ENCODE data around the gene ATR. TPM values are rescaled to one million over a fixed set of nuclear protein-coding genes. Genes with fewer than 3 reads are reported as not detected.
A peak's percentile ranks its signal among the peaks of the same experiment; 100 is the strongest.
"Not testable (repeated sequence)": the region's sequence is repeated elsewhere in the genome, so short reads cannot be mapped to it uniquely, and the experiment has no call there.

Gene ATR
- total RNA-seq, 1 experiment from 2014 or later: 15.6 TPM

DNA sequence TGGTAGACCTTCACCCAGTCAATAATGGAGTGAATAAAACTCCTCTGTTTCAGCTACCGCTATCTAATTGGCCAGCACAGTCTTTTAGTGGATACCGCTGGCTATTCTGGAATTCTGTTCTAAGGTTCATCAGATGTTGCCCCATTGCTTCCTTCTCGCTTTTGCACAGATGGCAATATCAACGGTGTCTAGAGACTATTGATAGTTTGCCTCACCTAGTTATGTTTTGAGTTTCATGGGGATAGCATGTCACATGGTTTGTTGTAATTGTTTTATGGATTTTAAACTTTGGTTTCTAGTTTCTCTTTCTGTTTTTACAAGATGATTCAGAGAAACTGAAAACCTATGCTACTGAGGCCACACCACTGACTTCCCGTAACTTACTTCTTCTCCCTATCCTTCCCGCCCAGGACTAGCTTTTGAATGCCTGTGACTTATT is 132.7 kb downstream of the ATR start:
- Histone ChIP-seq H3K4me1 (ENCODE audit: insufficient read depth, low read length) (peaks cover 19% of the 10 kb centered on the region), H3F3A (ENCODE audit: low read length, unreplicated experiment) (no peaks in the 10 kb centered on the region), H3K36me3 (ENCODE audit: low read depth, low read length) (peaks cover 3% of the 10 kb centered on the region; the same call in 1 of the 2 replicates), H3K9me2 (replicated peaks; ENCODE audit: low read length) (no peaks in the 10 kb centered on the region), H3K9me3 (ENCODE audit: low read length) (no peaks in the 10 kb centered on the region), H3K9ac (ENCODE audit: low read length) (peak overlapping the region; percentile 96), H4K20me1 (ENCODE audit: low read length) (no peaks in the 10 kb centered on the region), H3K27ac (ENCODE audit: low read length) (peak overlapping the region; percentile 36), H2AFZ (ENCODE audit: low read length) (no peak overlapping the region), H3K79me2 (ENCODE audit: low read length) (peaks cover 49% of the 10 kb centered on the region), H3K4me2 (ENCODE audit: low read length) (peak overlapping the region; percentile 99), H3K4me3 (ENCODE audit: low read length) (peak overlapping the region; percentile 98), H3K27me3 (ENCODE audit: low read length) (no peaks in the 10 kb centered on the region)
- ATAC-seq: peak; percentile 40
- intact Hi-C loops (cut with micrococcal nuclease): loop anchor here (2.0 to 5.0 kb wide), 3 partner anchors 55 to 131 kb away; partner anchors contain the start of gene ATR
- peak; percentile 53 for DNase-seq
- TF ChIP-seq EZH2 (IDR thresholded peaks at IDR 0.05; ENCODE audit: low read length, unreplicated experiment) (no peak), EZH2phosphoT487 (IDR thresholded peaks at IDR 0.05; ENCODE audit: borderline replicate concordance, low read length) (no peak), CTCF (conservative IDR thresholded peaks at IDR 0.05; ENCODE audit: low read depth, low read length) (no peak)
- ChIA-PET CTCF (no interaction called here), POLR2A (ENCODE audit: unreplicated experiment) (no interaction called here)
- BruUV-seq (replicated peaks): no TSS peak

GRCh38 chr3:142444343-142444742 is 134.2 kb downstream of the ATR start:
- TF ChIP-seq EZH2 (IDR thresholded peaks at IDR 0.05; ENCODE audit: low read length, unreplicated experiment): no peak
- TF ChIP-seq CTCF (conservative IDR thresholded peaks at IDR 0.05; ENCODE audit: low read depth, low read length): no peak
- TF ChIP-seq EZH2phosphoT487 (IDR thresholded peaks at IDR 0.05; ENCODE audit: borderline replicate concordance, low read length): no peak
- POLR2A ChIA-PET (ENCODE audit: unreplicated experiment): no interaction called here

DNA sequence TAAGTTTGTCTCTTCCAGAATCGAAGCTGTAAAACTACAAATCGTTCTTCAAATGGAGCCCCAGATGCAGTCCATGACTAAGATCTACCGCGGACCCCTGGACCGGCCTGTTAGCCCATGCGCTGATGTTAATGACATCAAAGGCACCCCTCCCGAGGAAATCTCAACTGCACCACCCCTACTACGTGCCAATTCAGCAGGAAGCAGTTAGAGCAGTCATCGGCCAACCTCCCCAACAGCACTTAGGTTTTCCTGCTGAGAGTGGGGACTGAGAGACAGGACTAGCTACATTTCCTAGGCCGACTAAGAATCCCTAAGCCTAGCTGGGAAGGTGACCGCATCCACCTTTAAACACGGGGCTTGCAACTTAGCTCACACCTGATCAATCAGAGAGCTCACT is 135.5 kb downstream of the ATR start:
- Histone ChIP-seq H3K4me1 (ENCODE audit: insufficient read depth, low read length) (peaks cover 18% of the 10 kb centered on the region), H3K79me2 (ENCODE audit: low read length) (peaks cover 51% of the 10 kb centered on the region)
- H3F3A ChIP-seq (ENCODE audit: low read length, unreplicated experiment); intact Hi-C loops (cut with micrococcal nuclease); H3K9me2 ChIP-seq (replicated peaks; ENCODE audit: low read length); H3K36me3 ChIP-seq (ENCODE audit: low read depth, low read length); DNase-seq; CTCF ChIA-PET; H3K27ac ChIP-seq (ENCODE audit: low read length); BruUV-seq (replicated peaks); ATAC-seq; H3K4me3 ChIP-seq (ENCODE audit: low read length); H3K4me2 ChIP-seq (ENCODE audit: low read length); H3K9ac ChIP-seq (ENCODE audit: low read length); H3K9me3 ChIP-seq (ENCODE audit: low read length); H4K20me1 ChIP-seq (ENCODE audit: low read length); H3K27me3 ChIP-seq (ENCODE audit: low read length); H2AFZ ChIP-seq (ENCODE audit: low read length); POLR2A ChIA-PET (ENCODE audit: unreplicated experiment): not testable (repeated sequence)

More at GRCh38 chr3:142444343-142444742, 134.2 kb downstream of the ATR start:
- Histone ChIP-seq H2AFZ (ENCODE audit: low read length) (no peak overlapping the region), H3F3A (ENCODE audit: low read length, unreplicated experiment) (no peaks in the 10 kb centered on the region), H3K9ac (ENCODE audit: low read length) (no peak overlapping the region), H3K4me2 (ENCODE audit: low read length) (no peak overlapping the region), H3K4me3 (ENCODE audit: low read length) (no peak overlapping the region), H3K9me2 (replicated peaks; ENCODE audit: low read length) (no peaks in the 10 kb centered on the region), H3K27ac (ENCODE audit: low read length) (no peak overlapping the region), H3K27me3 (ENCODE audit: low read length) (no peaks in the 10 kb centered on the region), H3K9me3 (ENCODE audit: low read length) (no peaks in the 10 kb centered on the region), H3K36me3 (ENCODE audit: low read depth, low read length) (no peaks in the 10 kb centered on the region), H4K20me1 (ENCODE audit: low read length) (no peaks in the 10 kb centered on the region), H3K79me2 (ENCODE audit: low read length) (peaks cover 49% of the 10 kb centered on the region), H3K4me1 (ENCODE audit: insufficient read depth, low read length) (peaks cover 20% of the 10 kb centered on the region)
- intact Hi-C loops (cut with micrococcal nuclease): no loop called here
- ATAC-seq (no peak), DNase-seq (no peak)
- BruUV-seq (replicated peaks): no TSS peak
- CTCF ChIA-PET: no interaction called here

DNA sequence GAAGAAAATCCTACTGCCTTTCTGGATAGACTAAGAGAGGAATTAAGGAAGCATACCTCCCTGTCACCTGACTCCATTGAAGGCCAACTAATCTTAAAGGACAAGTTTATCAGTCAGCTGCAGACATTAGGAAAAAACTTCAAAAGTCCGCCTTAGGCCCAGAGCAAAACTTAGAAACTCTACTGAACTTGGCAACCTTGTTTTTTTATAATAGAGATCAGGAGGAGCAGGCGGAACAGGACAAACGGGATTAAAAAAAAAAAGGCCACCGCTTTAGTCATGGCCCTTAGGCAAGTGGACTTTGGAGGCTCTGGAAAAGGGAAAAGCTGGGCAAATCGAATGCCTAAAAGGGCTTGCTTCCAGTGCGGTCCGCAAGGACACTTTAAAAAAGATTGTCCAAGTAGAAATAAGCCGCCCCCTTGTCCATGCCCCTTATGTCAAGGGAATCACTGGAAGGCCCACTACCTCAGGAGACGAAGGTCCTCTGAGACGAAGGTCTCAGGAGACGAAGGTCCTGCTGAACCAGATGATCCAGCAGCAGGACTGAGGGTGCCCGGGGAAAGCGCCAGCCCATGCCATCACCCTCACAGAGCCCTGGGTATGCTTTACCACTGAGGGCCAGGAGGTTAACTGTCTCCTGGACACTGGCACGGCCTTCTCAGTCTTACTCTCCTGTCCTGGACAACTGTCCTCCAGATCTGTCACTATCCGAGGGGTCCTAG is 138.9 kb downstream of the ATR start:
- H3K9me3 ChIP-seq (ENCODE audit: low read length); H3K9ac ChIP-seq (ENCODE audit: low read length); H3K27ac ChIP-seq (ENCODE audit: low read length); CTCF ChIA-PET; H2AFZ ChIP-seq (ENCODE audit: low read length); ATAC-seq; H3K4me3 ChIP-seq (ENCODE audit: low read length); POLR2A ChIA-PET (ENCODE audit: unreplicated experiment); H4K20me1 ChIP-seq (ENCODE audit: low read length); H3F3A ChIP-seq (ENCODE audit: low read length, unreplicated experiment); H3K4me1 ChIP-seq (ENCODE audit: insufficient read depth, low read length); H3K9me2 ChIP-seq (replicated peaks; ENCODE audit: low read length); H3K27me3 ChIP-seq (ENCODE audit: low read length); intact Hi-C loops (cut with micrococcal nuclease); BruUV-seq (replicated peaks); H3K36me3 ChIP-seq (ENCODE audit: low read depth, low read length): not testable (repeated sequence)
- H3K4me2 ChIP-seq (ENCODE audit: low read length): peak overlapping the region; percentile 57
- peaks cover 40% of the 10 kb centered on the region for H3K79me2 ChIP-seq (ENCODE audit: low read length)
- peak; percentile 74 for DNase-seq

DNA sequence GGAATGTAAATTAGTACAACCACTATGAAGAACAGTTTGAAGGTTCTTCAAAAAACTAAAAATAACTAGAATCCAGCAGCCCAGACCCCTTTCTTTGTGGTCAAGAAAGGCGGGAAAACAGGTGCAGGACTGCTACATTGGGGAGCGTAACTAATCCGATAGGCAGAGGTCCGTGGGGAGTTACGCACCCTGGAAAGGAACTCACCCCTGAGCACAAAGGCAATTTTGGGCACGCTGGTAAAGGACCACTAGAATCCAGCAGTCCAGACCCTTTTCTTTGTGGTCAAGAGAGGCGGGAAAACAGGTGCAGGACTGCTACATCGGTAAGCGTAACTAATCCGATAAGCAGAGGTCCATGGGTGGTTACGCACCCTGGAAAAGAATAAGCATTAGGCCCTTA is 140.4 kb downstream of the ATR start:
- DNase-seq; H3K4me1 ChIP-seq (ENCODE audit: insufficient read depth, low read length); H3F3A ChIP-seq (ENCODE audit: low read length, unreplicated experiment); ATAC-seq; H4K20me1 ChIP-seq (ENCODE audit: low read length); H3K4me3 ChIP-seq (ENCODE audit: low read length); intact Hi-C loops (cut with micrococcal nuclease); H2AFZ ChIP-seq (ENCODE audit: low read length); POLR2A ChIA-PET (ENCODE audit: unreplicated experiment); H3K27ac ChIP-seq (ENCODE audit: low read length); H3K9me3 ChIP-seq (ENCODE audit: low read length); H3K4me2 ChIP-seq (ENCODE audit: low read length); H3K36me3 ChIP-seq (ENCODE audit: low read depth, low read length); H3K27me3 ChIP-seq (ENCODE audit: low read length); H3K9ac ChIP-seq (ENCODE audit: low read length); CTCF ChIA-PET; BruUV-seq (replicated peaks); H3K9me2 ChIP-seq (replicated peaks; ENCODE audit: low read length): not testable (repeated sequence)
- peaks cover 24% of the 10 kb centered on the region for H3K79me2 ChIP-seq (ENCODE audit: low read length)
